Sigmoid colon (tissue), 7 donors: Measurements from ENCODE around the gene IQCF2. TPM values are rescaled to one million over a fixed set of nuclear protein-coding genes. Genes with fewer than 3 reads are reported as not detected.
"Not testable (repeated sequence)": the region's sequence is repeated elsewhere in the genome, so short reads cannot be mapped to it uniquely, and the experiment has no call there.

Source experiments
- DNase-seq: peaks from one replicate; pipeline ENCODE4 v3.0.0-alpha.2; 2019
- H3K27ac ChIP-seq, 4 donors: fragments of 200-600 bp; sonication (generic); one replicate each; pipeline ENCODE4 v1.5.1; 2016 to 2019; ENCODE audit warnings: mild to moderate bottlenecking in 1 of 4
- H3K27me3 ChIP-seq, 3 donors: fragments of 200-600 bp; sonication (generic); one replicate each; pipeline ENCODE4 v1.5.1; 2019; ENCODE audit warnings: mild to moderate bottlenecking in 1 of 3
- H3K36me3 ChIP-seq, 4 donors: fragments of 200-600 bp; sonication (generic); one replicate each; pipeline ENCODE4 v1.5.1; 2016 to 2019
- H3K4me1 ChIP-seq, 4 donors: fragments of 200-600 bp; sonication (generic); one replicate each; pipeline ENCODE4 v1.5.1; 2017 to 2019
- H3K4me3 ChIP-seq, 4 donors: fragments of 200-600 bp; sonication (generic); one replicate each; pipeline ENCODE4 v1.5.1; 2017 to 2019; ENCODE audit warnings: mild to moderate bottlenecking in 2 of 4, moderate library complexity in 1 of 4
- H3K9me3 ChIP-seq, 4 donors: fragments of 200-600 bp in 3 of 4; sonication (generic) in 3 of 4; one replicate each; pipeline versions ENCODE4 v1.5.1 to v1.6.1; 2013 to 2019
- EP300 ChIP-seq, 4 donors: sonication (generic); formaldehyde crosslinking; IDR thresholded peaks; one replicate each; pipeline ENCODE4 v1.6.1; 2017; ENCODE audit warnings: antibody characterized with exemption in 4 of 4
- POLR2A ChIP-seq, 2 donors: fragments of 450-650 bp; IDR thresholded peaks; one replicate each; pipeline ENCODE4 v1.6.1; 2016; ENCODE audit warnings: antibody characterized with exemption in 2 of 2, mild to moderate bottlenecking in 2 of 2, moderate library complexity in 2 of 2
- POLR2AphosphoS5 ChIP-seq, 4 donors: sonication (generic); formaldehyde crosslinking; IDR thresholded peaks; one replicate each; pipeline ENCODE4 v1.6.1; 2017; ENCODE audit warnings: antibody characterized with exemption in 4 of 4
- WGBS, 2 donors: extraction: QIAGEN DNeasy Blood & Tissue Kit; methylation state at CpG; one replicate each; pipeline ENCODE4 v1.1.7; 2013; 5-methylcytosine and 5-hydroxymethylcytosine counted together
- intact Hi-C: fragments of 100-400 bp; cut with DNase I; formaldehyde crosslinking; loops from one replicate; pipeline ENCODE4 v1.15.1; 2023
- polyA plus RNA-seq, 3 donors: library from polyadenylated mRNA; stranded (reverse); fragments of 200-250 nt; gene quantifications; one replicate each; pipeline ENCODE4 v1.2.3, GENCODE V29; 2013
- total RNA-seq, 4 donors: library from RNA; depleted of rRNA; stranded (reverse); fragments of >200 nt; gene quantifications; one replicate each; pipeline ENCODE4 v1.1.0, GENCODE V29; 2016
- TF ChIP-seq, protein P1 (sequence below), 4 experiments: fragments of 450-650 bp in 3 of 4; fragments of 200-600 bp in 1 of 4; IDR thresholded peaks; one replicate each; pipeline ENCODE4 v1.5.1; 2016 to 2019; ENCODE audit warnings: antibody characterized with exemption in 4 of 4, mild to moderate bottlenecking in 3 of 4, moderate library complexity in 2 of 4
- donor health status: healthy with polysubstance abuse.
- donor health status: Bipolar disorder and iron deficiency.
- donor health status: healthy.

The IQCF2 gene
- total and polyA plus RNA-seq, 7 donors = not detected

DNA sequence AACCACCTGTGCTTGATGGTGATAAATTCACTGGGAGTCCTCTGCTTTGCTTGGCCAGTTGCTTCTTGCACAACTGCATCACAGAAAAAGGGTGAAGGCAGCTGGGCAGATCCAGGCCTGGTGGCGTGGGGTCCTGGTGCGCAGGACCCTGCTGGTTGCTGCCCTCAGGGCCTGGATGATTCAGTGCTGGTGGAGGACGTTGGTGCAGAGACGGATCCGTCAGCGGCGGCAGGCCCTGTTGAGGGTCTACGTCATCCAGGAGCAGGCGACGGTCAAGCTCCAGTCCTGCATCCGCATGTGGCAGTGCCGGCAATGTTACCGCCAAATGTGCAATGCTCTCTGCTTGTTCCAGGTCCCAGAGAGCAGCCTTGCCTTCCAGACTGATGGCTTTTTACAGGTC lies 31.1 kb upstream of the IQCF2 start:
- H3K27ac ChIP-seq = no peak overlapping the region
- H3K9me3 ChIP-seq = peaks cover 0 to 5% (median 3%) of the 10 kb centered on the region in 4 donors
- TF ChIP-seq POLR2A (IDR thresholded peaks at IDR 0.05) = no peak
- TF ChIP-seq EP300 (IDR thresholded peaks at IDR 0.05) = no peak
- TF ChIP-seq, protein P1, sequence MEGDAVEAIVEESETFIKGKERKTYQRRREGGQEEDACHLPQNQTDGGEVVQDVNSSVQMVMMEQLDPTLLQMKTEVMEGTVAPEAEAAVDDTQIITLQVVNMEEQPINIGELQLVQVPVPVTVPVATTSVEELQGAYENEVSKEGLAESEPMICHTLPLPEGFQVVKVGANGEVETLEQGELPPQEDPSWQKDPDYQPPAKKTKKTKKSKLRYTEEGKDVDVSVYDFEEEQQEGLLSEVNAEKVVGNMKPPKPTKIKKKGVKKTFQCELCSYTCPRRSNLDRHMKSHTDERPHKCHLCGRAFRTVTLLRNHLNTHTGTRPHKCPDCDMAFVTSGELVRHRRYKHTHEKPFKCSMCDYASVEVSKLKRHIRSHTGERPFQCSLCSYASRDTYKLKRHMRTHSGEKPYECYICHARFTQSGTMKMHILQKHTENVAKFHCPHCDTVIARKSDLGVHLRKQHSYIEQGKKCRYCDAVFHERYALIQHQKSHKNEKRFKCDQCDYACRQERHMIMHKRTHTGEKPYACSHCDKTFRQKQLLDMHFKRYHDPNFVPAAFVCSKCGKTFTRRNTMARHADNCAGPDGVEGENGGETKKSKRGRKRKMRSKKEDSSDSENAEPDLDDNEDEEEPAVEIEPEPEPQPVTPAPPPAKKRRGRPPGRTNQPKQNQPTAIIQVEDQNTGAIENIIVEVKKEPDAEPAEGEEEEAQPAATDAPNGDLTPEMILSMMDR (IDR thresholded peaks at IDR 0.05) = no peak
- TF ChIP-seq POLR2AphosphoS5 (IDR thresholded peaks at IDR 0.05) = no peak
- H3K27me3 ChIP-seq = no peaks in the 10 kb centered on the region
- no peaks in the 10 kb centered on the region for H3K36me3 ChIP-seq
- WGBS, 2 donors = 90 to 95% methylated on average over 13 of the region's 13 CpGs
- no peak for DNase-seq
- intact Hi-C loops = no loop called here
- no peaks in the 10 kb centered on the region for H3K4me1 ChIP-seq
- no peak overlapping the region for H3K4me3 ChIP-seq

DNA sequence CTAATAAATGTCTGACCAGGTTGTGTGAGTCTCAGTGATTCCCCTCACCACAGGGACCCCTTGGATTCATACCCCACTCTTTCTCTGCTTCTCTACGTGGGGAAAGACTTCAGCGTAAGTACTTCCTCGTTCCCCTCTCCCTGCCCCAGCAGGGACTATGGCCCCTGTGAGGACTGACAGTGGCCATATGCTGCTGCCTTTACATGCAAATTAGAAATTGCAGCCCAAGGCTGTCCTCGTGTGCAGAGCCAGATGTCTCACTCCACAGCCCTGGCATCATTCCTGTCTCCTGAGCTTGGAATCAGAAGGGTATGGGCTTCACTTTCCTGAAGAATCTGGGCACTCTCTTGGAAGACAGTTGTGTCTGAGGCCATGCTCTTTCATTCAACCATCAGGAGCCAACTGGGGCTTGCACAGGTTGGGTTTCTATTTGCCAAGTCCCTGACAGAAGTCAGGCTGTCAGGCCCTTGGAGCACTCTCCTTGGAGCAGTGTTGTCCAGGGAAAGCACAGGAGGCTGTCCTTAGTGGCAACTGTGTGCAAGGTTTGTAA lies 30.5 kb upstream of the IQCF2 start:
- Histone ChIP-seq H3K4me3 (no peak overlapping the region), H3K9me3 (peaks cover 0 to 5% (median 3%) of the 10 kb centered on the region in 4 donors), H3K4me1 (no peaks in the 10 kb centered on the region), H3K27me3 (no peaks in the 10 kb centered on the region), H3K27ac (no peak overlapping the region), H3K36me3 (no peaks in the 10 kb centered on the region)
- TF ChIP-seq EP300 (IDR thresholded peaks at IDR 0.05) (no peak), POLR2A (IDR thresholded peaks at IDR 0.05) (no peak), POLR2AphosphoS5 (IDR thresholded peaks at IDR 0.05) (no peak)
- TF ChIP-seq, protein P1 (IDR thresholded peaks at IDR 0.05) = no peak
- 53 to 54% methylated on average over 4 of the region's 4 CpGs for WGBS, 2 donors
- intact Hi-C loops = no loop called here
- DNase-seq = no peak

DNA sequence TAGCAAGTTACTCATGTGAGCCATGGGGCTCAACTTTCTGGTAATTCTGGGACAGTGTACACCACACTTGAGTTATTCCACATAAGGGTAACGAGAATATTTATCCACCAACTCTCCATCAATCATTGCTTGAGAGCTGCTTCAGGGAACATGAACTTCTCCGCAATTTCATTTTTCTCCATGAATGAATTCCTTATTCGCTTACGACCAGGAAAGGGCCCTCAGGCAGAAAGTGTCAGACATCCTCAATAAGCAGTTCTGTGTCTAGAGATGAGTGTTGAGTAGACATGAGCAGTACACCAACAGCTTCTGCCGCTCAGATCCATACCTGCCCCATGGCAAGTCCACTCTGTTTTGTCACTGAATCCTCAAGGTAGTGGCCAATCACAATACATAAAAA lies 24.8 kb upstream of the IQCF2 start:
- DNase-seq = no peak
- Histone ChIP-seq H3K9me3 (no peaks in the 10 kb centered on the region), H3K36me3 (no peaks in the 10 kb centered on the region), H3K4me1 (no peaks in the 10 kb centered on the region), H3K4me3 (no peak overlapping the region), H3K27ac (no peak overlapping the region), H3K27me3 (no peaks in the 10 kb centered on the region)
- intact Hi-C loops = no loop called here
- TF ChIP-seq POLR2A (IDR thresholded peaks at IDR 0.05) (no peak), POLR2AphosphoS5 (IDR thresholded peaks at IDR 0.05) (no peak), EP300 (IDR thresholded peaks at IDR 0.05) (no peak)
- TF ChIP-seq, protein P1 (IDR thresholded peaks at IDR 0.05) = no peak
- WGBS, 2 donors = 86 to 89% methylated on average over 5 of the region's 5 CpGs

DNA sequence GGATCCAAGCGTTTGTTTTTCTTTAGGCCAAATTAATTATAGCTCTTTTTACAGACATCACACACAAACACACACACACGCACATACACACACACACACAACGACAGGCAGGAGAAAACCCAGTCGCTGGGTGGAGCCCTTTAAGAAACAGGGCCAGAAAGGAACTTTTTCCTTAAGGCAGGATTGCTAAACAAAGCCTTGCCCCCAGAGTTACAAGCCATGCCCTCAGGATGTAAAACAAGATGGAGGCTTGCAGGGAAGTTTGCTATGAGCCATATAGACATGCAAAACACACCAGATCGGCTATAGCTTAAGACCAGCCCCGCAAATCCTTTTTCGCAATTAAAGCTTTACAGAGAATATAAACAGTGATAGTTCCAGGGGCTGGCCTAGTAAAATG lies 16.3 kb upstream of the IQCF2 start:
- no peak for DNase-seq
- H3K36me3 ChIP-seq = no peaks in the 10 kb centered on the region
- H3K27ac ChIP-seq = no peak overlapping the region
- no peaks in the 10 kb centered on the region for H3K27me3 ChIP-seq
- intact Hi-C loops = no loop called here
- peaks cover 0 to 4% (median 0%) of the 10 kb centered on the region in 4 donors for H3K9me3 ChIP-seq
- H3K4me3 ChIP-seq = no peak overlapping the region
- TF ChIP-seq EP300 (IDR thresholded peaks at IDR 0.05) (no peak), POLR2AphosphoS5 (IDR thresholded peaks at IDR 0.05) (no peak)
- TF ChIP-seq, protein P1 (IDR thresholded peaks at IDR 0.05) = no peak
- 75 to 76% methylated on average over 7 of the region's 7 CpGs for WGBS, 2 donors
- no peaks in the 10 kb centered on the region for H3K4me1 ChIP-seq

DNA sequence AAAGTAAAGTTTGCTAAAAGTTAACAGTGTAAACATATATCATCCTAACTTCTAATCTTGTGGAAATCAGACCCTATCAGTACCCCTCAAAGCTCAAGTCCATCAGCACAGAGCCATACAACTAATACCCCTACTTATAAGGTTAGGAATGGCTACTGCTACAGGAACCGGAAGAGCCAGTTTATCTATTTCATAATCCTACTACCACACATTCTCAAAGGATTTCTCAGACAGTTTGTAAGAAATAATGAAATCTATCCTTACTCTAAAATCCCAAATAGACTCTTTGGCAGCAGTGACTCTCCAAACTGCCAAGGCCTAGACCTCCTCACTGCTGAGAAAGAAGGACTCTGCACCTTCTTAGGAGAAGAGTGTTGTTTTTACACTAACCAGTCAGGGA lies 6.0 kb upstream of the IQCF2 start:
- WGBS, 2 donors = 93 to 94% methylated on average over 1 of the region's 1 CpG
- H3K36me3 ChIP-seq, H3K4me3 ChIP-seq, H3K27me3 ChIP-seq, H3K27ac ChIP-seq, H3K9me3 ChIP-seq, DNase-seq, H3K4me1 ChIP-seq, intact Hi-C loops: not testable (repeated sequence)
